ENCODE results near the gene AWAT2. TPM values are rescaled to one million over a fixed set of nuclear protein-coding genes. Genes with fewer than 3 reads are reported as not detected.

Gene AWAT2
- total and polyA plus RNA-seq, 10 of the 15 experiments (the other 5 are each of a cell fraction or from before 2014, with no cell fraction given) = not detected

DNA sequence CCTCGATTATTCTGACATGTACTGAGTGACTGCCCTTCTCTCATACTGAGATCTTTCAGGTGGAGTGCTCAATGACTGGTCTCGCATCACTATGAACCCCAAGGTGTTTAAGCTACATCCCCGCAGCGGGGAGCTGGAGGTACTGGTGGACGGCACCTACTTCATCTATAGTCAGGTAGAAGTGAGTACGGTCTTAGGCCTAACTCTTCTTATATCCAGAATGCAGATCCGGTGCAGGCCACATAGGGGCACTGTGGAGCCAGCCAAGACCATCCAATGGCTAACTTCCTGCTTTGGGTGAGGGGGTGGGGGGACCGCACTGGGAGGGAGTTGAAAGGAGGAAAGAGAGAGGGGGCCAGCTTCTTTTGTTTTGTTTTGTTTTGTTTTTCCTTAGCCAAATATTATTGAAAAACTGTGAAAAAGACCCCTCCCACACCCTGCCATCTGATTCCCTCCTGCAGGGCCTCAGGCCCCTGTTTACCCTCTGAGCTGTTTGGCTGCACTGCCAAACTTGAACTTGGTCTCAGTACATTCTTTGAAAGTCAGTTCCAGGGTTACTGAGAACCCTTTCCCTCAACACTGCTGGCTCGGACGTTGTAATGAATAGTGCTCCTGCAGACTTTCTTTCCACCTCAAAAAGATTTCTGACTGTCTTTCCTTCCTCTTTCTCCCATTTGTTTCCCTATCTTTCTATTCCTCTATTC lies 16.2 kb downstream of the AWAT2 start (continued):
- TF ChIP-seq PRDM15 (CRISPR knock-in tag; IDR thresholded peaks at IDR 0.05) = no peak

- BruUV-seq (replicated peaks) = no TSS peak
- SMC1A ChIA-PET (ENCODE audit: uncharacterized antibody, unreplicated experiment) = interaction anchor here (1.2 to 2.8 kb wide), 3 partner anchors 9 to 65 kb away, joined by 4 to 16 read pairs (median 4); no protein-coding TSS in a partner anchor
- TF ChIP-seq, protein P1, sequence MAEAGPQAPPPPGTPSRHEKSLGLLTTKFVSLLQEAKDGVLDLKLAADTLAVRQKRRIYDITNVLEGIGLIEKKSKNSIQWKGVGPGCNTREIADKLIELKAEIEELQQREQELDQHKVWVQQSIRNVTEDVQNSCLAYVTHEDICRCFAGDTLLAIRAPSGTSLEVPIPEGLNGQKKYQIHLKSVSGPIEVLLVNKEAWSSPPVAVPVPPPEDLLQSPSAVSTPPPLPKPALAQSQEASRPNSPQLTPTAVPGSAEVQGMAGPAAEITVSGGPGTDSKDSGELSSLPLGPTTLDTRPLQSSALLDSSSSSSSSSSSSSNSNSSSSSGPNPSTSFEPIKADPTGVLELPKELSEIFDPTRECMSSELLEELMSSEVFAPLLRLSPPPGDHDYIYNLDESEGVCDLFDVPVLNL (IDR thresholded peaks at IDR 0.05; ENCODE audit: low read depth, low read length) = no peak
- TF ChIP-seq ETV6 (conservative IDR thresholded peaks at IDR 0.05 in 1 of 2, IDR thresholded peaks at IDR 0.05 in 1 of 2; ENCODE audit: borderline replicate concordance in 1 of 2, low read depth in 1 of 2) = no peak
- TF ChIP-seq TCF7 (IDR thresholded peaks at IDR 0.05; ENCODE audit: borderline replicate concordance) = no peak
- DNase-seq (ENCODE audit: low read depth, low spot score) (no peak), ATAC-seq (no peak), FAIRE-seq (no peak)
- no peak overlapping the region for H3K4me2 ChIP-seq (ENCODE audit: control insufficient read depth, insufficient read depth)
- intact Hi-C loops (cut with micrococcal nuclease; ENCODE audit: unreplicated experiment) (loop anchor here (2.0 to 5.0 kb wide), 3 partner anchors 64 to 400 kb away; partner anchors contain the start of gene P2RY4), in situ Hi-C loops (cut with MboI) (loop anchor here (10.0 to 25.0 kb wide), 3 partner anchors 105 to 498 kb away; partner anchors contain the start of genes DLG3 and IGBP1)
- H3K9me3 ChIP-seq (replicated peaks; ENCODE audit: control insufficient read depth, insufficient read depth, low read length) = no peaks in the 10 kb centered on the region
- no peaks in the 10 kb centered on the region for H4K20me1 ChIP-seq (ENCODE audit: control insufficient read depth, insufficient read depth)
- H3K27ac ChIP-seq (ENCODE audit: control insufficient read depth, insufficient read depth) = no peak overlapping the region
- no peaks in the 10 kb centered on the region for H3K27me3 ChIP-seq (replicated peaks in 1 of 2; ENCODE audit: control insufficient read depth in 2 of 2, insufficient read depth in 2 of 2, low read length in 1 of 2)
- H3K9ac ChIP-seq (ENCODE audit: control insufficient read depth, insufficient read depth, low read length) = no peak overlapping the region
- no peak overlapping the region for H2AFZ ChIP-seq (ENCODE audit: control insufficient read depth, low read depth, low read length)
- H3K4me1 ChIP-seq (ENCODE audit: control insufficient read depth, insufficient read depth, low read length) = no peaks in the 10 kb centered on the region
- CTCF ChIA-PET = interaction anchor here (1.0 to 7.0 kb wide), 7 partner anchors 9 to 632 kb away, joined by 3 to 66 read pairs (median 5); no protein-coding TSS in a partner anchor
- RAD21 ChIA-PET (ENCODE audit: unreplicated experiment) = interaction anchor here (1.0 to 1.2 kb wide), 2 partner anchors 64 to 401 kb away, joined by 3 read pairs; no protein-coding TSS in a partner anchor
- POLR2A ChIA-PET = no interaction called here
- H3K4me3 ChIP-seq = no peak overlapping the region
- H3K79me2 ChIP-seq (ENCODE audit: control insufficient read depth, insufficient read depth, low read length) = no peaks in the 10 kb centered on the region
- WGBS (ENCODE audit: insufficient coverage, insufficient replicate concordance, low lambda C conversion rate, missing lambda C conversion rate) = 5% methylated on average over 2 of the region's 2 CpGs
- no peaks in the 10 kb centered on the region for H3K36me3 ChIP-seq (ENCODE audit: control insufficient read depth in 2 of 2, insufficient read depth in 2 of 2, low read length in 1 of 2)
Observed at GRCh38 chrX:70032792-70033191, 16.9 kb downstream of the AWAT2 start.
